Spleen (tissue), 7 donors: Measurements from ENCODE around the gene ATF1.

Source experiments
- CTCF ChIP-seq, 11 experiments: fragments of 200-600 bp in 7 of 11; fragments of 450-650 bp in 4 of 11; sonication (generic) in 4 of 11; IDR thresholded peaks in 8 of 11; conservative IDR thresholded peaks in 3 of 11; 1 replicate in 7 of 11; 2 replicates in 4 of 11; pipeline versions ENCODE4 v1.4.0 to v1.8.0; 2016 to 2021; ENCODE audit warnings: antibody characterized with exemption in 11 of 11, inconsistent platforms in 4 of 11, mild to moderate bottlenecking in 1 of 11
- POLR2A ChIP-seq, 3 donors: fragments of 450-650 bp; IDR thresholded peaks; one replicate each; pipeline ENCODE4 v1.5.1; 2017; ENCODE audit warnings: antibody characterized with exemption in 3 of 3, mild to moderate bottlenecking in 1 of 3
- POLR2AphosphoS5 ChIP-seq, 3 donors: sonication (generic); formaldehyde crosslinking; IDR thresholded peaks; one replicate each; pipeline ENCODE4 v1.5.1; 2017; ENCODE audit warnings: antibody characterized with exemption in 3 of 3
- donor health status: DM: no; HTN: no; CAD: no; lungs with moderate emphysema.
- donor health status: DM: no; HTN: no; CAD: no.
- donor health status: DM: no; HTN: no; CAD: no.

GRCh38 chr12:50733706-50734105 is 30.2 kb upstream of the ATF1 start:
- TF ChIP-seq POLR2A (IDR thresholded peaks at IDR 0.05) (no peak), CTCF (IDR thresholded peaks at IDR 0.05 in 8 of 11, conservative IDR thresholded peaks at IDR 0.05 in 3 of 11) (no peak), POLR2AphosphoS5 (IDR thresholded peaks at IDR 0.05) (no peak)
